Measurements from ENCODE around the gene RAD54L2.

DNA sequence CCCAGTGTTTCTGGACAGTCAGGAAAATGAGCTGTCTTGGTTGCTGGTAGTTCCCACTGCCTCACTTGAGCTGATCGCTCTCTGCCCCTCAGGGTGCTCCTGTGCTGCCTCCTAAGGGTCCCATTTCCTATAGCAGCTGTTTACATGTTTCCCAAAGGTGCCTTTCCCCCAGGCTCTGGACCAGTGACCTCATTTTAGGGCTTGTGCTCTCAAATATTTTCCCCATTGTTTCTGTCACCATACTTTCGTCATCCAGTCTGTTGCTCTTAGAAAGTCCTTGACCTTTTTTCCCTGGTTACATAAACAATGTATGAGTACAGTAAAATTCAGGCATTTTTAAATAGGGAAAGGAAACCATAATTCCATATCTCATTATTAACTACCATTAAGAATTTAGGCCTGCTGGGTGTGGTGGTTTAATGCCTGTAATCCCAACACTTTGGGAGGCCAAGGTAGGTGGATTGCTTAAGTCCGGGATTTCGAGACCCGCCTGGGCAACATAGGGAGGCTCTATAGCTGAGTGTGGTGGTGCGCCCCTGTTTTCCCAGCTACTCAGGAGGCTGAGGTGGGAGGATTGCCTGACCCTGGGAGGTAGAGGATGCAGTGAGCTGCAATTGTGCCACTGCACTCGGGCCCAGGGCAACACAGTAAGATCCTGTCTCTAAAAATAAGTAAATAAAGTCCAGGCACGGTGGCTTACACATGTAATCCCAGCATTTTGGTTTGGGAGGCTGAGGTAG, 11.7 kb downstream of the RAD54L2 start:
- TF ChIP-seq, protein P1, sequence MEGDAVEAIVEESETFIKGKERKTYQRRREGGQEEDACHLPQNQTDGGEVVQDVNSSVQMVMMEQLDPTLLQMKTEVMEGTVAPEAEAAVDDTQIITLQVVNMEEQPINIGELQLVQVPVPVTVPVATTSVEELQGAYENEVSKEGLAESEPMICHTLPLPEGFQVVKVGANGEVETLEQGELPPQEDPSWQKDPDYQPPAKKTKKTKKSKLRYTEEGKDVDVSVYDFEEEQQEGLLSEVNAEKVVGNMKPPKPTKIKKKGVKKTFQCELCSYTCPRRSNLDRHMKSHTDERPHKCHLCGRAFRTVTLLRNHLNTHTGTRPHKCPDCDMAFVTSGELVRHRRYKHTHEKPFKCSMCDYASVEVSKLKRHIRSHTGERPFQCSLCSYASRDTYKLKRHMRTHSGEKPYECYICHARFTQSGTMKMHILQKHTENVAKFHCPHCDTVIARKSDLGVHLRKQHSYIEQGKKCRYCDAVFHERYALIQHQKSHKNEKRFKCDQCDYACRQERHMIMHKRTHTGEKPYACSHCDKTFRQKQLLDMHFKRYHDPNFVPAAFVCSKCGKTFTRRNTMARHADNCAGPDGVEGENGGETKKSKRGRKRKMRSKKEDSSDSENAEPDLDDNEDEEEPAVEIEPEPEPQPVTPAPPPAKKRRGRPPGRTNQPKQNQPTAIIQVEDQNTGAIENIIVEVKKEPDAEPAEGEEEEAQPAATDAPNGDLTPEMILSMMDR (IDR thresholded peaks at IDR 0.05) = no peak
- TF ChIP-seq POLR2A (IDR thresholded peaks at IDR 0.05) = no peak

All from uterus (tissue), 2 donors.